NOMO-1 treated with dmso at 0.1 percent for 144 hours (cell line): ENCODE measurements around the gene RTN4RL1.

Experiments used
- DNase-seq: peaks from one replicate; lab custom pipeline; 2025; ENCODE audit not compliant: unreplicated experiment; lab: John Stamatoyannopoulos, UW

The RTN4RL1 gene

GRCh38 chr17:2047590-2047989 lies 22.5 kb upstream of the RTN4RL1 start:
- DNase-seq = no peak

DNA sequence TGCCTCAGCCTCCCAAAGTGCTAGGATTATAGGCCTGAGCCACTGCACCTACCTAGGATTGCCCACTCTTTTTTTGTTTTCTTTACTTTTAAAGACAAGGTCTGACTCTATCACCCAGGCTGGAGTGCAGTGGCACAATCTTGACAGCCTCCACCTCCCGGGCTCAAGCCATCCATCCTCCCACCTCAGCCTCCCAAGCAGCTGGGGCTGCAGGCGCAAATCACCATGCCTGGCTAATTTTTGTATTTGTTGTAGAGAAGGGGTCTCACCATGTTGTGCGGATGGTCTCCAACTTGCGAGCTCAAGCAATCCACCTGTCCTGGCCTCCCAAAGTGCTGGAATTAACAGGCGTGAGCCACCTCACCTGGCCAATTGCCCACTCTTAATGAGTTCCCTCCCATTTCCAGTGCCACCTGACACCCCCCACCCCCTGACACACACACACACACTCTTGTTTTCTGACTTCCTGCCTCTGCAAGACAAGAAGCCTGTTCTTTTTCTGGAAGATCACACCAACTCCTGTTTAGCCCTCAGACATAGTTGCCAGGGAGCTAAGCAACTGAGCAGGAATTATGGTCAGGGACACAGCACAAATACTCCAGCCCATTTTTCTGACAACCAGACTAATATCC lies 19.2 kb upstream of the RTN4RL1 start:
- no peak for DNase-seq

DNA sequence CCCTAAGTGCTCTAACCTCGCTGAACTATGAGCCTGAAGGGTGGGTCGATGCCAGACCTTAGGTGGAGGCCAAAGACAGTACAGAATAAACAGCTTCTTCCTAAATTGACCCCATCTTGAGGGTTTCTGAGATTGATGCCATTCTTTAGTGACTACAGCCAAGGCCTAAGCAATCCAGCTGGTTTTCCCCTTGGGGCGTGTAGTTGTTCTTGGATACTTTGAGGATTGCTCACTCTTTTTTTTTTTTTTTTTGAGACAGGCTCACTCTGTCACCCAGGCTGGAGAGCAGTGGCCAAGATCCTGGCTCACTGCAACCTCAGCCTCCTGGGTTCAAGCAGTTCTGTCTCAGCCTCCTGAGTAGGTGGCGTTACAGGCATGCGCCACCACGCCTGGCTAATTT lies 18.7 kb upstream of the RTN4RL1 start:
- no peak for DNase-seq

DNA sequence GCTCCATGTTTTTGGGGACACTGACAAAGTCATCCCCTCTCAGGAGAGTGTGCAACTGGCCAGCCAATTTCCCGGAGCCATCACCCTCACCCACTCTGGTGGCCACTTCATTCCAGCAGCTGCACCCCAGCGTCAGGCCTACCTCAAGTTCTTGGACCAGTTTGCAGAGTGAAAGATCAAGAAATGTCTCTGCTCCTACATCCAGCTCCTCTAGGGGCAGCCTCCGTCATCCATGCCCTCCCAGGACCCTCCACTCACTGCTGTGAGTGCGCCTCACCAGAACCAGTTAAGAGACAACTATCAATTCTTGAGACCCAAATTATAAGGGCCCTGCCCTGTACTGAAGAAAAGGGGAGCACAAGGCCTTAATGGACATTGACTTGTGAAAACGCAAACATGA lies 17.8 kb upstream of the RTN4RL1 start:
- no peak for DNase-seq

DNA sequence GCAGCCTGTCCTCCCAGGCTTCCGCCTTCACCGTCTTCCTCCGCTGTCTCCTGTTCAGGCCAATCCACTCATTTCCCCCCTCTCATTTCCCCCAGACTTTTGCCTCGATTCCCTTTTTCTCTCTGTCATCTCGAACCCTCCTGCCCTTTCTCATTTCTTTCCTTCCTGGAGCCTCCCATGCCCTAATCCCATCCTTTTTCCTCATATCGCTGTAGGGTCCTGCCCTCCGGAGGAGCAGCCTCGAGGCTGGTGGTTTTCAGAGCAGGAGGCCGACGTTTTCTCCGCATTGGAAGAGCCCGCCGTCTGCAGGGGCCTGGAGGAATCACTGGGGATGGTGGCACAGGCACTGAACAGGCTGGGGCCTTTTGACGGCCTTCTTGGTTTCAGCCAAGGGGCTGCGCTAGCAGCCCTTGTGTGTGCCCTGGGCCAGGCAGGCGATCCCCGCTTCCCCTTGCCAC lies 17.3 kb upstream of the RTN4RL1 start:
- DNase-seq = no peak

DNA sequence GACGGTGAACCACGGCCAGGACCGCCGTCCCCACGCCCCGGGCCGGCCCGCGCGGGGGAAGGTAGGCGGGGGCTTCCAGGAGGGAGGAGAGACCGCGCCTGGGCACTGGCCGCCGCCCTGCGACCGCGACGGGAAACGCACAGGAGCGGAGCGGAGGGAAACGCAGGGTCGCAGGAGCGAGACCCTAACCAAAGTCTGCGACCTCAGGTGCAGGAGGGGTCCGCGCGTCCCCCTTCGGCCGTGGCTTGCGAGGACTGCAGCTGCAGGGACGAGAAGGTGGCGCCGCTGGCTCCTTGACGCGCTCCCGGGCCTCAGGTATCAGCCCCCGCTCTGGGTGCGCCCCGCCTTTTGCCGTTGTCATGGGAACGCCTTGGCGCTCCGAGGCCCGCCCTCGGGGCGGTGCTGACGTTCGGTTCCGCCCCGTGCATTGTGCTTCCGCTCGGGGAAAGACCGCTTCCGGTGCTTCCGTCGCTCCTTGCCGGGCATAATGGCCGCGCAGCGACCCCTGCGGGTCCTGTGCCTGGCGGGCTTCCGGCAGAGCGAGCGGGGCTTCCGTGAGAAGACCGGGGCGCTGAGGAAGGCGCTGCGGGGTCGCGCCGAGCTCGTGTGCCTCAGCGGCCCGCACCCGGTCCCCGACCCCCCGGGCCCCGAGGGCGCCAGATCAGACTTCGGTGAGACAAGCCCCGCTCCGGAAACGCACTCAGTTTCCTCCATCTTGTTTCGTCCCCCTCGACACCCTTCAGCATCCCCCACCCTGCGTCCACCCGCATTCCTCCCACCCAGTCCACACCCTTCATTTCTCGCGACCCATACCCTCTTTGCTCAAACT lies 16.6 kb upstream of the RTN4RL1 start, which contains the start of gene OVCA2:
Gene OVCA2 (plus strand): TSS at position 462 of the 829 bp plus-strand sequence. CDS start 26 bp downstream, at position 488.
- peak; percentile 90 for DNase-seq

- DNase-seq = no peak
Measured at GRCh38 chr17:2040942-2041560, 15.9 kb upstream of the RTN4RL1 start.

GRCh38 chr17:2040219-2040827 lies 15.2 kb upstream of the RTN4RL1 start:
- DNase-seq = no peak

GRCh38 chr17:2037155-2037554 lies 12.0 kb upstream of the RTN4RL1 start:
- DNase-seq = no peak

DNA sequence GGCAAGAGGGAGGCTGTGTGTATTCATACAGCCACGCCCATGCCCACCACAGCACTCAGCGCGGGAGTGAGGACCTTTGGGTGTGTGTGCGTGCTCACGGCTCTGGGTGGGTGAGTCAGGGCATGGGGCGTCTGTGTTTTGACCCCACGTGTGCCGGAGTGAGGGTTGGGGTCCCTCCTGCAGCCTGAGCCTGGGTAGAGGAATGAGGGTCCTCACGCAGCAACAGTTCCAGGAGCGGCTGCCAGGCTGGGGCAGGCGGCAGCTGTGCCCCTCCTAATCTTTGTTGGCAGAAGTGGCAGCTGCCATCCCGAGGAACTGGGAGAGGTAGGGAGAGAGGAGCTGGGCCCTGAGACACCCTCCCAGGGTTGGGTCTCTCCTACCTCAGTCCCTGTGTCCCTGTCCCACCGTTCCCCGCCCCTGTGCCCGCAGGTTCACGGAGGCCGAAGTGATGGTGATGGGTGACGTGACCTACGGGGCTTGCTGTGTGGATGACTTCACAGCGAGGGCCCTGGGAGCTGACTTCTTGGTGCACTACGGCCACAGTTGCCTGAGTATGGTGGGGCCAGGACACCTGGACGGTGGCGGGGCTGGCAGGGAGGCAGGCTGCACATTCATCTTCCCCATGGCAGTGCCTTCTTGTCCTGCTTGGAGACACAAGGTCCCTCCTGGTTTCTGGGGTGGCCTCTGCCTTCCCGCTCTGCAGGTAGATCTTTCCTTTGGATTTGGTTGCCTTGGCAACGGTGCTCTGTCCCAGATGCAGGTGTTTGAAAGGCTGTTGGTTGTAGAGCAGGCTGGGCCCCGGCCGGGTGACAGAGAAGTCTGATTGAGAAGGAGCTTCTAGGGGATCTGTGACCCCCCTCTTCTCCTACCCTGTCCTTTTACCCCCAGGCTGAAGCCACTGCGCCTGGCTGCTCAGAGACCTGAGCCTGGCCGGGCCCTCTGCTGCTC lies 10.7 kb upstream of the RTN4RL1 start:
- DNase-seq = no peak

GRCh38 chr17:2034806-2035540 lies 9.8 kb upstream of the RTN4RL1 start:
- DNase-seq = no peak

DNA sequence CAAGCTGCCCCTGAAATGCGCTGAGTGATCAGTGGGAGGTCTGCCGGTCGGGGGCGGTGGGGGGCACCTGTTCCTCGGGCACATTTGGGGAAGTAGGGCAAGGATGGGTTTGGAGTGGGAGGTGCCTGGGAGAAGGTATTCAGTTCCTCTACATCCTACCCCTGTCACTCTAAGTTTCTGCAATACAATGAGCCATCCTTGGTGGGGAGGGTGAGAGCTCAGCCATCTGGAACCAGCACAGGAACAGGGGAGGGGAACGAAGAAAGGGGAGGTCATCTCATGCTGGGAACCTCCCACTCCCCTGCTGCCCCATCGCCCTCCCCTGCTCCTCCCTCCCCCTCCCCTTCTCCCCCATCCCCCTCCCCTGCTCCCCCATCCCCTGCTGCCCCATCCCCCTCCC lies 9.0 kb upstream of the RTN4RL1 start:
- no peak for DNase-seq

DNA sequence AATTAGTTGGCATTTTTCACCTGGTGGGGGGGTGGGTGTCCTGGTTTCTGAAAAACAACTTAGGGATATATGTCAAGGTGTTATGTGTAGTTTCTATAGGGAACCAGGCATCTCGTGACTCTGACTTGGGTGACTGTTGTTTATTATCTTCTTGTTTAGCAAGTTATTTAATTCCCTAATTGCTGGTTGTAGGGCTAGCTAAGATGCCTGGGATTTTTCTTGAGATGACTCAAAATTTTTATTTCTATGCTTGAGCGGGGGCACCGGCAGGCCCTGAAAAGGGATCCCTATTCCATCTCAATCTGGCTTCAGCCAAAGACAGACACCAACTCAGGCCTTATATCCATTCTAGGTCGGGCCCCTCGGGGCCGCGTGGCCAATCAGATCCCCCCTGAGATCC lies 8.0 kb upstream of the RTN4RL1 start:
- no peak for DNase-seq

- DNase-seq = no peak
Measured at GRCh38 chr17:2030779-2031163, 5.6 kb upstream of the RTN4RL1 start.

- DNase-seq = peak; percentile 73
Measured at GRCh38 chr17:2029911-2030778, 5.0 kb upstream of the RTN4RL1 start, which contains the start of gene DPH1. DPH1 (plus strand) TSS chr17:2030153; CDS start chr17:2030170, 17 bp downstream.

DNA sequence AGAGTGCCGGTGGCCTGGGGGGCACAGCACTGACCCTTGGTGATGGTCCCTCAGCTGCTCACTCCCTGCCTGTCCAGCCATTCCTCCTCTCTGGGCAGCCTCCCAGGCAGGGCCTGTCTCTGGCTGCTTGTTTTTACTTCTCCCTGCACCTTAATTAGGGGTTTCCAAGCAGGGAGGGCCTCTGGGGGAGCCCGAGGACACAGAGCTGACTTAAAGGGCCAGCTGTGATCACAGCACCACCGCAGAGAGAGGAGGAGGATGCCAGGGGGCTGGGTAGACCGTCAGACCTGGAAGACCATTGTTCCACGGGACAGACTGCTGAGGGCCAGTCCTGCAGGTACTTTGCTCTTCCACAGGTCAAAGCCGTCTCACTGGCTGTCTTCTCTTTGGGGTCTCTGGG lies 3.6 kb upstream of the RTN4RL1 start:
- no peak for DNase-seq

GRCh38 chr17:2028234-2028614 lies 3.1 kb upstream of the RTN4RL1 start:
- no peak for DNase-seq

DNA sequence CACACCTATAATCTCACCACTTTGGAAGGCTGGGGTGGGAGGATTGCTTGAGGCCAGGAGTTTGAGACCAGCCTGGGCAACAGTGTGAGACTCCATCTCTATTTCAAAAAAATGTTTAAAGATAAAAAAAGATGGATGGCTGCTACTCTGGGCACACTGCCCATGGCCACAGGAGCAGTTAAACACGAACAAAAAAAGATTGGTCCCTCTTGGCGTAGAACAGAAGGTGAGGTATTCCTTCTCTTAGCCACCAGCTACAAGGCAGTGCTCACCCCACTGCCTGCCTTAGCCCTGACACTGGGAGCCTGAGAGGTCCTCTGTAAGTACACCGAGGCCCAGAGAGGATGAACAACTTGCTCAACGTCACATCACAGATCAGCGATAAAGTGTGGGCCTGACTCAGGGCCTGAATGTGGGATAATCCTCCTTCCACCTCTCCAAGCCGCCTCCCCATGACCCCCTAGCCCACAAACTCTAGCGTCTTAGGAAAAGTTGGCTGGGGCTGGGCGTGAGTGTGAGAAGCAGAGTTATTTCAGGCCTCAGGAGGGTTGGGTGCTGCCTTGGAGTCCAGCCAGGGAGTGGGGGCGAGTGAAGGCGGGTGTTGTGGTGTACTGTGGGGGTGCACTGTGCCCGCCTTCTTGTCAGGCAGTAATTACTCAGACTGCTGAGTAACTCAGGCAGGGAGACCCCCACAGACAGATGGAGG lies 2.5 kb upstream of the RTN4RL1 start:
- no peak for DNase-seq
